SK-N-SH treated with all-trans-retinoic acid at 6 μM for 48 hours (cell line): Measurements from ENCODE around the gene GJA3.

Experiments
- CREB5 ChIP-seq: fragments of 250-450 bp; sonication (Bioruptor Pico); IDR thresholded peaks from 2 replicates; pipeline ENCODE4 v1.5.1; 2020; ENCODE audit warnings: low read depth, mild to moderate bottlenecking, moderate library complexity
- GLIS3 ChIP-seq: fragments of 250-450 bp; sonication (Bioruptor Pico); IDR thresholded peaks from 2 replicates; pipeline ENCODE4 v1.5.0; 2020; ENCODE audit warnings: mild to moderate bottlenecking, moderate library complexity
- OSR1 ChIP-seq: fragments of 250-450 bp; sonication (Bioruptor Pico); IDR thresholded peaks from 2 replicates; pipeline ENCODE4 v1.8.0; 2022; ENCODE audit warnings: moderate library complexity, mild to moderate bottlenecking, inconsistent platforms
- PATZ1 ChIP-seq: fragments of 250-450 bp; sonication (Bioruptor Pico); IDR thresholded peaks from 2 replicates; pipeline ENCODE4 v1.8.0; 2020; ENCODE audit warnings: mild to moderate bottlenecking, moderate library complexity, borderline replicate concordance
- RARB ChIP-seq: fragments of 250-450 bp; sonication (Bioruptor Pico); IDR thresholded peaks from 2 replicates; pipeline ENCODE4 v1.8.0; 2021; ENCODE audit warnings: mild to moderate bottlenecking, moderate library complexity
- TOX ChIP-seq: fragments of 250-450 bp; sonication (Bioruptor Pico); IDR thresholded peaks from 2 replicates; pipeline ENCODE4 v1.8.0; 2021; ENCODE audit warnings: mild to moderate bottlenecking, moderate library complexity, borderline replicate concordance
- TSHZ2 ChIP-seq: fragments of 250-450 bp; sonication (Bioruptor Pico); IDR thresholded peaks from 2 replicates; pipeline ENCODE4 v1.5.0; 2020; ENCODE audit warnings: mild to moderate bottlenecking, moderate library complexity
- ZC3H10 ChIP-seq: fragments of 250-450 bp; sonication (Bioruptor Pico); IDR thresholded peaks from 2 replicates; pipeline ENCODE4 v1.5.1; 2021; ENCODE audit warnings: mild to moderate bottlenecking, moderate library complexity
- ZFP3 ChIP-seq: fragments of 250-450 bp; sonication (Bioruptor Pico); IDR thresholded peaks from 2 replicates; pipeline ENCODE4 v1.5.0; 2020; ENCODE audit warnings: mild to moderate bottlenecking, moderate library complexity
- ZFP30 ChIP-seq: fragments of 450-650 bp; formaldehyde crosslinking; IDR thresholded peaks from 2 replicates; pipeline ENCODE4 v1.5.0; 2022; ENCODE audit warnings: mild to moderate bottlenecking, moderate library complexity
- ZNF70 ChIP-seq: fragments of 450-650 bp; formaldehyde crosslinking; IDR thresholded peaks from 2 replicates; pipeline ENCODE4 v1.5.0; 2020; ENCODE audit warnings: mild to moderate bottlenecking, moderate library complexity
- ZNF8 ChIP-seq: fragments of 450-650 bp; formaldehyde crosslinking; IDR thresholded peaks from 2 replicates; pipeline ENCODE4 v1.5.0; 2020; ENCODE audit warnings: mild to moderate bottlenecking, moderate library complexity

- TF ChIP-seq GLIS3 (CRISPR knock-in tag) = no peak
- no peak for TF ChIP-seq PATZ1 (CRISPR knock-in tag)
- TF ChIP-seq ZC3H10 (CRISPR knock-in tag) = no peak
- no peak for TF ChIP-seq RARB
- TF ChIP-seq OSR1 (CRISPR knock-in tag) = no peak
- no peak for TF ChIP-seq ZNF8
- TF ChIP-seq TSHZ2 (CRISPR knock-in tag) = no peak
- no peak for TF ChIP-seq ZFP3 (CRISPR knock-in tag)
- TF ChIP-seq CREB5 = no peak
- no peak for TF ChIP-seq ZNF70 (CRISPR knock-in tag)
- no peak for TF ChIP-seq ZFP30 (CRISPR knock-in tag)
- TF ChIP-seq TOX (CRISPR knock-in tag) = no peak
These were observed 40.9 kb downstream of the GJA3 start for GRCh38 chr13:20119960-20120359.
